HG03469 (cell line): ENCODE results near the gene TXNDC12.
"Not testable (repeated sequence)": the region's sequence is repeated elsewhere in the genome, so short reads cannot be mapped to it uniquely, and the experiment has no call there.

Experiments used
- ATAC-seq: cut with Tn5 transposase; IDR thresholded peaks from one replicate; pipeline ENCODE4 v1.9.1; 2021; ENCODE audit warnings: mild to moderate bottlenecking, moderate library complexity, moderate number of reproducible peaks; ENCODE audit not compliant: unreplicated experiment

TXNDC12 gene

DNA sequence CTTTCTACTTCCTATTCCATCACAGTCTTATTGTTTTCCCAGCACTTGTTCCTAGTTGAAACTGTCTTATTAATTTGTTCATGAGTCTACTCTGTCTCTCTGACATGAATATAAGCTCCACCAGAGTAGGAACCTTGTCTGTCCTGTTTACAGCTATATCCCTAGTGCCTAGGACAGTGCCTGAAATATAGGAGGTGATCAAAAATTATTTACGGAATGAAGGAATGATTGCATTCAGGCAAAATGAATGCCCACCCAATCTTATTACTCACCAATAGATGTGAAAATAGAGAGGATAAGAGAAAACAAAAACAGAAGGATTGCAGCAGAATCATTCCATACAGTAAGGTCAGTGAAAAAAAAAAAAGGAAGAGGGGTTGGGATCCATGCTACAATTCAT lies 1.1 kb downstream of the TXNDC12 start:
- no peak for ATAC-seq

GRCh38 chr1:52049337-52049736 lies 5.7 kb downstream of the TXNDC12 start:
- ATAC-seq = not testable (repeated sequence)

GRCh38 chr1:52045666-52046195 lies 9.3 kb downstream of the TXNDC12 start:
- not testable (repeated sequence) for ATAC-seq

DNA sequence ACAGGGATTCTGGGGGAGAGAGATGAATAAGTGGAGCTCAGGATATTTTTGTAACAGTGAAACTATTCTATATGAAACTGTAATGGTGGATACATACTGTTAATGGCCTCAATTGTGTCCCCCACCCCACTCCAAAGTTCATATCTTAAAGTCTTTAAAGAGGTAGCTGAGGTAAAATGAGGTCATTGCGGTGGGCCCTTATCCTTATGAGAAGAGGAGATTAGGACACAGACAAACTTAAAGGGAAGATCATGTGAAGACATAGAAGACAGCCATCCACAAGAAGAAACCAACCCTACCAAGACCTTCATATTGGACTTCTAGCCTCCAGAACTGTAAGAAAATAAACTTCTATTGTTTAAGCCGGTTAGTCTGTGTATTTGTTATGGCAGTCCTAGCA lies 9.8 kb downstream of the TXNDC12 start:
- no peak for ATAC-seq

DNA sequence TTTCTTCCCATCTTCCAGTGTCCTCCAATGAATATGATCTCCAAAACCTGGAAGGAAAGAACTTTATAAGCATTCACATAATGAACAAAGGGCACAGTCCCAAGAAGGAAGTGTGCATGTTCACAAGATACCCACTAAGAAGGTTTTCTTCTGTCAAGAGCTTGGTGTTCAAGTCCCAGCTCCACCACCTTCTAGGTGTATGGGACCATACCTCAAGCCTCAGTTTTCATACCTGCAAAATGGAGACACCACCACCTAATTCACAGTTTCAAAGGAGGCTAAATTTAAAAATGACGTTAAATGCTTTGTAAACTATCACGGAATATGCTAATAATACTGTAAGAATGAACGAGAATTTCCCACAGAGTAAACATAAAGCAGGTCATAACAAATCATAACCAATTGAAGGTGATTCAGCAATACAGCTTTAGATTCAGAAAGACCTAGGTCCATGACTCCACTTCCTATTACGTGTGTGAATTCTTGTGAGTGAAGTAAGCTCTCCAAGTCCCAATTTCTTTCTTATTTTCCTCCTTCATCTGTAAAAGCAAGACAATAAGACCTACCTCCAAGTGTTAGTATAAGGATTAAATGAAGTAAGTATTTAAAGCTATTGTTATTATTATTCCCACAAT lies 13.3 kb downstream of the TXNDC12 start:
- ATAC-seq = no peak

DNA sequence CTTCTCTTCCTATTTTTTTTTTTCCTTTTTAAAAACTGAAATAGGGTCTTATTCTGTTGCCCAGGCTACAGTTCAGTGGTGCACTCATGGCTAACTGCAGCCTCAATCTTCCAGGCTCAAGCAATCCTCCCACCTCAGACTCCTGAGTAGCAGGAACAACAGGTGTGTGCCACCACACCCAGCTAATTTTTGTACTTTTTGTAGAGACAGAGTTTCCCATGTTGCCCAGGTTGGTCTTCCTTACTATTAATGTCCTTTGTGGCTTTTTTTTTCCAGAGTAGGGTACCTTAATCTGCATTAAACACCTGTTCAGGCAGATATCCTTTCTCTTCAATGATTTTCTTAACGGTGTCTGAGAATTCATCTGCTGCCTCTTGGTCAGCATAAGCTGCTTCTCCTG lies 17.1 kb downstream of the TXNDC12 start:
- no peak for ATAC-seq

DNA sequence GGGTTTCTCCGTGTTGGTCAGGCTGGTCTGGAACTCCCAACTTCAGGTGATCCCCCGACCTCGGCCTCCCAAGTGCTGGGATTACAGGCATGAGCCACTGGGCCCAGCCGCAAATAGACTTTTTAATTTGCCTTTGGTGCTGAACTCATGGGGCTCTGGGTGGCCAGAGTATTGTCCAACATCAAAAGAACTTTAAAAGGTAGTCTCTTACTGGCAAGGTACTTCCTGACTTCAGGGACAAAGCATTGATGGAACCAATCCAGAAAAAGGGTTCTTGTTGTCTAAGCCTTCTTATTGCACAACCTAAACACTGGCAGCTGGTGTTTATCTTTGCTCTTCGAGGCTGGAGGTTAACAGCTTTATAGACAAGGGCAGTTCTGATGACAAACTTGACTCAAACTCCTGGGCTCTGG lies 17.6 kb downstream of the TXNDC12 start:
- ATAC-seq = no peak

- ATAC-seq = no peak
Measured at GRCh38 chr1:52034050-52034384, 21.0 kb downstream of the TXNDC12 start.

GRCh38 chr1:52033190-52034049 lies 21.6 kb downstream of the TXNDC12 start, which contains the start of gene KTI12:
KTI12 (minus strand) TSS chr1:52033810; CDS start chr1:52033761, 49 bp downstream.
- peak; percentile 83 for ATAC-seq

- ATAC-seq = no peak
Measured at GRCh38 chr1:52032785-52033131, 22.2 kb downstream of the TXNDC12 start.

DNA sequence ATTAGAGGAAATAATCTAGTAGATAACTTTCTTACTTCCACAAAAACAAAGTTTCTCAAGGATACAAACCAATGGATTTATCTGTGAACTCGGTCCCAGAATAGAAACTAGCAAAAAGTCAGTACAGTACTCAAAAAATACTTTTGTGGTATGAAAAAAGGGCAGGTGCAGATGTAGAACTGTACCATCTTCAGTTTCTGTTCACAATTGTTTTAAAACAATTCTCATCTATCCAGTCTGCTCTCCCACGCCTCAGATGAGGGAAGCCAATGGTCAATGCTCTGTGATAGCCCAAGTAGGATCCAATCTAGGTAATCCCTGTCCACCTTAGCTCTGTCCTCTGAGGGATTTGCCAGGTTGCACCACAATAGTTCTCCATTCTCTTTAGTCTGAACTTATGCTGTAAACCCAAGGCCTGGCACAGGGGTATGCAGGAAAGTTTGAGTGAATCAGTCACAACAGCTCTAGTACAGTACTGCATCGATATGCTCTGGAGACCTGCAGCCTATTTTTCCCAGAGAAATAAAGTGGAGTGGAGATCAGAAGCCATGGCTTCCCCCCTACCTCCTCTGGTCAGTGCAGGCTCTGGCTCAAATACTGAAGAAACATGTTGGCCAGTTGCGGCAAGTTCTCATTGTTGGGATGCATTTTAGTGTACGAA lies 22.7 kb downstream of the TXNDC12 start:
- ATAC-seq = no peak

GRCh38 chr1:52028839-52029238 lies 26.2 kb downstream of the TXNDC12 start:
- not testable (repeated sequence) for ATAC-seq

- no peak for ATAC-seq
Measured at GRCh38 chr1:52028328-52028727, 26.7 kb downstream of the TXNDC12 start.

DNA sequence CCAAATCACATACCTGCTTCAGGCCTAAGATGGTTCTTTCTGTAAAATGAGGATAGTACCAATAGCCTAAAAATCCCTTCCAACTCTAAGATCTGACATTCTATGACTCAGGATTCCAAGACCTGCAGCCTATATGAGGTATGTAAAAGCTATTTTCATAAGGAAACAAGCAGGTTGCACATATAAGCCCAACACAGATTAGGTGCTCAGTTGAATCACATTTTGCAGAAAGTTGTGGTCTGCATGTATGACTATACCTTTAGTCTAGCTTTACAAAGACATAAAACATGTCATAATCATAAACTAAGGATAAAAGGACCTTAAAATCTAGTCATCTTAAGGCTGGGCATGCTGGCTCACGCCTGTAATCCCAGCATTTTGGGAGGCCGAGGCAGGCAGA lies 28.7 kb downstream of the TXNDC12 start:
- no peak for ATAC-seq

- no peak for ATAC-seq
Measured at GRCh38 chr1:52022133-52022532, 32.9 kb downstream of the TXNDC12 start.

GRCh38 chr1:52008071-52008809 lies 46.8 kb downstream of the TXNDC12 start:
- ATAC-seq = no peak

- ATAC-seq = no peak
Measured at GRCh38 chr1:52007215-52008002, 47.6 kb downstream of the TXNDC12 start.

GRCh38 chr1:52006081-52006553 lies 48.9 kb downstream of the TXNDC12 start:
- ATAC-seq = not testable (repeated sequence)

DNA sequence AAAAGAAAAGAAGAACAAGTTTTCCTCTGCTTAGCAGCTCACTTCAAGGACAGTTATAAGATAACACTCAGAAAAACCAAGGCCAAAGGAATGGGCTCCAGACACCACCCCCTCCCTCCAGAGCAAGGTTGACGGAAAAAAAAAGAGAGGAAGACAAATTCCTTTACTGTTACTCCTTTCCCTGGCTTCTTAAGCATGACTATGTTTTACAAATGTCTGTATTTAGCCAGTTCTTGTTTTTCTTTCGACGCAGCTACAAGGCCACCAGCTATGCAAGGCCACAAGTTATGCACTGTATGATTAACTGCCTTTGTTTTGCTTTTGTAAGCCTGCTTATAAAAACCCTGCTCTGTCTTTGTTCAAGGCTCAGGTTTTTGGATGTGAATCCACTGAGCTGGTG lies 49.4 kb downstream of the TXNDC12 start:
- ATAC-seq = not testable (repeated sequence)

GRCh38 chr1:52003877-52004276 lies 51.1 kb downstream of the TXNDC12 start:
- no peak for ATAC-seq
